GM21619 (cell line): ENCODE measurements around the gene GALR2.

Experiments
- ATAC-seq: cut with Tn5 transposase; IDR thresholded peaks from one replicate; pipeline ENCODE4 v1.9.1; 2021; ENCODE audit not compliant: unreplicated experiment

GALR2 gene

GRCh38 chr17:76124582-76125390 is 50.2 kb downstream of the GALR2 start:
- no peak for ATAC-seq

GRCh38 chr17:76125391-76125675 is 50.8 kb downstream of the GALR2 start:
- no peak for ATAC-seq

GRCh38 chr17:76125922-76126321 is 51.3 kb downstream of the GALR2 start:
- ATAC-seq: no peak
